Prostate gland (tissue), 2 donors: ENCODE measurements around the gene CEP20.

Source experiments
- POLR2A ChIP-seq: fragments of 450-650 bp; IDR thresholded peaks from one replicate; pipeline ENCODE4 v1.6.1; 2016; ENCODE audit warnings: antibody characterized with exemption, mild to moderate bottlenecking
- POLR2AphosphoS5 ChIP-seq: sonication (generic); formaldehyde crosslinking; IDR thresholded peaks from one replicate; pipeline ENCODE4 v1.6.1; 2017; ENCODE audit warnings: antibody characterized with exemption
- TF ChIP-seq, protein P1 (sequence below), 4 experiments: fragments of 200-600 bp in 2 of 4; fragments of 450-650 bp in 2 of 4; sonication (generic) in 2 of 4; IDR thresholded peaks; 1 replicate in 3 of 4; 2 replicates in 1 of 4; pipeline ENCODE4 v1.5.1; 2016 to 2019; ENCODE audit warnings: antibody characterized with exemption in 4 of 4, mild to moderate bottlenecking in 2 of 4, moderate library complexity in 2 of 4

DNA sequence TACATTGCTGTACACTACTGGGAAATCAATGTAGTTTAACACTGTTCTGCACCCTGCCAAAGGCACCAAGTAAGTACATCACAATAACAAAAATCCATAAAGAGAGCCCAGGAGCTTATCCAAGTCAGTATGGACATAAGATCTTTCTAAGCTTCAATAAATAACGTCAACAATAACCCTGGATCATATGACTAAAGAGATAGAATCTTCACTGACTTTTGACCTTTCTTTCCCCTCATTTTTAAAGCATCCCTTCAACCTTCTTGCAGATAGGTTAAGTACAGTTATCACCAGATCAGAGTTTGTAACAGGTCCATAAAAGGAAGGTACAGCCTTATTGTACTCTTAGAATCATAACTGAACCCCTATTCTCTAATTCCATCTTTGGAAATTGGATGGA is 2.3 kb downstream of the CEP20 start:
- TF ChIP-seq, protein P1, sequence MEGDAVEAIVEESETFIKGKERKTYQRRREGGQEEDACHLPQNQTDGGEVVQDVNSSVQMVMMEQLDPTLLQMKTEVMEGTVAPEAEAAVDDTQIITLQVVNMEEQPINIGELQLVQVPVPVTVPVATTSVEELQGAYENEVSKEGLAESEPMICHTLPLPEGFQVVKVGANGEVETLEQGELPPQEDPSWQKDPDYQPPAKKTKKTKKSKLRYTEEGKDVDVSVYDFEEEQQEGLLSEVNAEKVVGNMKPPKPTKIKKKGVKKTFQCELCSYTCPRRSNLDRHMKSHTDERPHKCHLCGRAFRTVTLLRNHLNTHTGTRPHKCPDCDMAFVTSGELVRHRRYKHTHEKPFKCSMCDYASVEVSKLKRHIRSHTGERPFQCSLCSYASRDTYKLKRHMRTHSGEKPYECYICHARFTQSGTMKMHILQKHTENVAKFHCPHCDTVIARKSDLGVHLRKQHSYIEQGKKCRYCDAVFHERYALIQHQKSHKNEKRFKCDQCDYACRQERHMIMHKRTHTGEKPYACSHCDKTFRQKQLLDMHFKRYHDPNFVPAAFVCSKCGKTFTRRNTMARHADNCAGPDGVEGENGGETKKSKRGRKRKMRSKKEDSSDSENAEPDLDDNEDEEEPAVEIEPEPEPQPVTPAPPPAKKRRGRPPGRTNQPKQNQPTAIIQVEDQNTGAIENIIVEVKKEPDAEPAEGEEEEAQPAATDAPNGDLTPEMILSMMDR (IDR thresholded peaks at IDR 0.05), result no peak
- TF ChIP-seq POLR2A, result no peak
- no peak for TF ChIP-seq POLR2AphosphoS5
